ENCODE results near the gene USF2.

The USF2 gene

DNA sequence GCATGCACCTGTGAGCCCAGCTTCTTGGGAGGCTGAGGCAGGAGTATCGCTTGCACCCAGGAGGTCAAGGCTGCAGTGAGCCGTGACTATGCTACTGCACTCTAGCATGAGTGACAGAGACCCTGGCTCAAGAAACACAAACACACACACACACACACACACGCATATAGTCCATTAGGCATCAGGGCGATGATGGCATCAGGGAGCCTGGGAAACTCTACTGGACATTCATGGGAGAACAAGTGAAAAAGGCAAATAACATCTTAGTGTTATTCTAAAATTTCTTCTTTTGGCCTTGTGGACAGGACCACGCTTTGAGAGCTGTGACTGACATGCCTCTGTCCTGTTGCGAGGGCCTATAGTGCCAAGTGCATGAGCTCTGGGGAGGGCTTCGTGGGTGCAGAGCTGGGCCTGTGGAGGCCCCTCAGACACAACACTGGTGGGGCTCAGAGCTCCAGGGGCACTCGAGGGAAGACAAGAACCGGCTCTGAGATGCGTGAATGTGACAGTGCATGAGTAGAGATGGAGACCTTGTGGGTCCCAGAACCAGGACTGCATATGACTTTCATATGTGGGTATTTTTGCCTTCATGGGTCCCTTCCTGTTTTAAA is 8.0 kb upstream of the USF2 start:
- CTCF ChIA-PET, result interaction anchor here (1.2 kb wide), 1 partner anchor 10 kb away, joined by 4 read pairs; no protein-coding TSS in a partner anchor
- TF ChIP-seq, protein P1, sequence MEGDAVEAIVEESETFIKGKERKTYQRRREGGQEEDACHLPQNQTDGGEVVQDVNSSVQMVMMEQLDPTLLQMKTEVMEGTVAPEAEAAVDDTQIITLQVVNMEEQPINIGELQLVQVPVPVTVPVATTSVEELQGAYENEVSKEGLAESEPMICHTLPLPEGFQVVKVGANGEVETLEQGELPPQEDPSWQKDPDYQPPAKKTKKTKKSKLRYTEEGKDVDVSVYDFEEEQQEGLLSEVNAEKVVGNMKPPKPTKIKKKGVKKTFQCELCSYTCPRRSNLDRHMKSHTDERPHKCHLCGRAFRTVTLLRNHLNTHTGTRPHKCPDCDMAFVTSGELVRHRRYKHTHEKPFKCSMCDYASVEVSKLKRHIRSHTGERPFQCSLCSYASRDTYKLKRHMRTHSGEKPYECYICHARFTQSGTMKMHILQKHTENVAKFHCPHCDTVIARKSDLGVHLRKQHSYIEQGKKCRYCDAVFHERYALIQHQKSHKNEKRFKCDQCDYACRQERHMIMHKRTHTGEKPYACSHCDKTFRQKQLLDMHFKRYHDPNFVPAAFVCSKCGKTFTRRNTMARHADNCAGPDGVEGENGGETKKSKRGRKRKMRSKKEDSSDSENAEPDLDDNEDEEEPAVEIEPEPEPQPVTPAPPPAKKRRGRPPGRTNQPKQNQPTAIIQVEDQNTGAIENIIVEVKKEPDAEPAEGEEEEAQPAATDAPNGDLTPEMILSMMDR (IDR thresholded peaks at IDR 0.05; ENCODE audit: control extremely low read depth, extremely low read depth, low read depth, missing control alignments), result no peak

DNA sequence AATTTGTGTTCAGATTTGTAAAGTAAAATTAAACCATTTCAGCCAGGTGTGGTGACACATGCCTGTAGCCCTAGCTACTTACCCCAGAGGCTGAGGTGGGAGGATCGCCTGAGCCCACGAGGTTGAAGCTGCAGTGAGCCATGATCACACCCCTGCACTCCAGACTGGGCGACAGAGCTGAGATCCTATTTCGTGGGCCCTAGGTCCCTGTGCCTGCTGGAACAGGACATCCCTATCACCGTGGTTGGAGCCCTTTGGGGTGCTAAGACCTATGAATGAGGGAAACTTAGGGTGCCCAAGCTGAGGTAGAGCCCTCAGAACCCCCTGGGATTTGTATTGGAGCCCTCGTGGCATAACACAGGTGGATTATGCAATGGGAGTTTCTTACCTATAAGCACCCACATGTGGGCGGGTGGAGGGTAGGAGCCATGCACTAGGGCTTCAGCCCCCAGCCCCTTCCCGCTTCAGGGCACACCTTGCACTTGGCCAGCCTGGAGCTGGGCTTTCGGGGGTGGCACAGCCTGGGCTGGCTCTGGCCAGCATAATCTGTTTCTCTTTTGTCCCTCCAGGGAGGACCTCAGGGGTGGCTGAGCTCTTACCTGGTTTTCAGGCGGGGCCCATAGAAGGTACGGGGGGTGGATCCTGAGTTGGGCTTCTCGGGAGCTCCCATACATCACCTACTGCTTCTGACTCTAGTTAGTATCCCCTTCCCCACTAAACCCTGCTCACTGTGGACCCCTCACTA is 7.2 kb upstream of the USF2 start:
- peak; percentile 13 for DNase-seq (ENCODE audit: extremely low spot score)
- CTCF ChIA-PET, result interaction anchor here (1.1 to 1.2 kb wide), 2 partner anchors 10 to 145 kb away, joined by 3 to 4 read pairs; partner anchors contain the start of gene FXYD3
- TF ChIP-seq, protein P1 (IDR thresholded peaks at IDR 0.05; ENCODE audit: control extremely low read depth, extremely low read depth, low read depth, missing control alignments), result no peak
- POLR2A ChIA-PET, result no interaction called here

More for the DNA sequence above, 8.0 kb upstream of the USF2 start:
- DNase-seq (ENCODE audit: extremely low spot score), result peak; percentile 4
- POLR2A ChIA-PET, result no interaction called here

DNA sequence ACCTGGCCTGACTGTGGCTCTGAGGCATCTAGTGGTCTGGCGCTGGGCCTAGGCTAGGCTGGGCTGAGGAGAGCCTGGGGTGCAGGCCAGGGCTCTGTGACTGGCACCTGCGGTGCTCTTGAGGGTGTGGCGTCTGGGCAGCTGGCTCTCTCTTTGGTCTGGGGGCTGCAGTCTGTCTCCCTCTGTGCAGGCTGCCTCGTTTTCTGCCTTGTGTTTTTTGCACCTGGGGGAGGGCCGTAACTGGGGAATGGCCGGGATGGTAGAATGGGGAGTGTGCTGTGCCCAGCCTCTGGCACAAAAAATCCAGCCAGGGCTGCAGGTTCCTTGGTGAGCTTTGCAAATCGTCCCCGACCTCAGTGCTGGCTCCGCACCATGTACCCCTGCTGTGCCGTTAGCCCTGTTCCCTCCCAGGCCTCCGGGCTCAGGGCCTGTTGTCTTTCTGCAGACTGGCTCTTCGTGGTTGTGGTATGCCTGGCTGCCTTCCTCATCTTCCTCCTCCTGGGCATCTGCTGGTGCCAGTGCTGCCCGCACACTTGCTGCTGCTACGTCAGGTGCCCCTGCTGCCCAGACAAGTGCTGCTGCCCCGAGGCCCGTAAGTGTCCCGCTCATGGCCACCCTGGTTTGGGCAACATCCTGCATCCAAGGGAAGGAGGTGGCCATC is 6.5 kb upstream of the USF2 start:
- CTCF ChIA-PET, result interaction anchor here (1.1 to 1.2 kb wide), 2 partner anchors 11 to 146 kb away, joined by 3 to 4 read pairs; partner anchors contain the start of gene FXYD3
- POLR2A ChIA-PET, result no interaction called here
- TF ChIP-seq, protein P1 (IDR thresholded peaks at IDR 0.05; ENCODE audit: control extremely low read depth, extremely low read depth, low read depth, missing control alignments), result no peak
- DNase-seq (ENCODE audit: extremely low spot score), result peak; percentile 8

DNA sequence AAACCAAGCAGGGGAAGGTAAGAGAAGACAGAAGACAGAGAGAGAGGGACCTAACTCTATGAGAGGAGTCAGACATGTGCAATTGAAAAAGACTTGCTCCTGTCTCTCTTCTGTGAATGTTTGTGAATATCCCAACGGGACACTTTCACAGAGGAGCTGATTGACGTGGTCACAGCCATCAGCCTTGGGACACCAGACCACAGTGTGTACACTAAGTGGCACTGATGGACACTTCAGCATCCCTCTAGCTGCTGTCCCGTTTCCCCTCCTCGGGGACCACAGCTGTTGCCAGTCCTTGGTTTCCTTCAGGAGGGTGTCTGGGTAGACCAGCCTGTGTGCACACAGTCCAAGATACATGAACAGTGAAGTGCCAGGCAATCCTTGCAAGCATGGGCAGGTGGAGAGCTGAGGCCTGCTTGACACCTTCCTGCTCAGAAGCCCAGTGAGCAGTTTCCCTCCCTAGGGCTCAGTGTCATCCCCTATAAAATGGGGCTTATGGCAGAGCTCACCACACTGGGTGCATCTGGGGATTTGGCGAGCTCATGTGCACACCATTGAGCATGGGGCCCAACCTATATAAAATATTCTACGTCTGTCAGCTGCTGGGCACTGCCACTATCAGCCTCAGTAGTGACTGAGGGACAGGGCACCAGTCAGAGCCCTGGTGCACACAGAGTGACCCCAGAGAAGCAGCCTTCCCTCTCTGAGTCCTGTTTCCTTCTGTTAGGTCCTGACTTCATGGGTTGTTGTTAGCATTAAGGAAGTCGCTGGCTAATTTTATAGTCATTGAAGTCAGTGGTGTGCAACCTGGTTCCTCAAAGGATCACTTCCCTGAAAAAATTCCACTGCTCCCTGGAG is 4.3 kb upstream of the USF2 start:
- ChIA-PET POLR2A (interaction anchor here (0.6 kb wide), 1 partner anchor 389 kb away, joined by 3 read pairs; no protein-coding TSS in a partner anchor), CTCF (interaction anchor here (0.7 to 3.4 kb wide), 6 partner anchors 9 to 246 kb away, joined by 3 to 12 read pairs (median 3); no protein-coding TSS in a partner anchor)
- TF ChIP-seq, protein P1 (IDR thresholded peaks at IDR 0.05; ENCODE audit: control extremely low read depth, extremely low read depth, low read depth, missing control alignments), result no peak
- no peak for DNase-seq (ENCODE audit: extremely low spot score)

DNA sequence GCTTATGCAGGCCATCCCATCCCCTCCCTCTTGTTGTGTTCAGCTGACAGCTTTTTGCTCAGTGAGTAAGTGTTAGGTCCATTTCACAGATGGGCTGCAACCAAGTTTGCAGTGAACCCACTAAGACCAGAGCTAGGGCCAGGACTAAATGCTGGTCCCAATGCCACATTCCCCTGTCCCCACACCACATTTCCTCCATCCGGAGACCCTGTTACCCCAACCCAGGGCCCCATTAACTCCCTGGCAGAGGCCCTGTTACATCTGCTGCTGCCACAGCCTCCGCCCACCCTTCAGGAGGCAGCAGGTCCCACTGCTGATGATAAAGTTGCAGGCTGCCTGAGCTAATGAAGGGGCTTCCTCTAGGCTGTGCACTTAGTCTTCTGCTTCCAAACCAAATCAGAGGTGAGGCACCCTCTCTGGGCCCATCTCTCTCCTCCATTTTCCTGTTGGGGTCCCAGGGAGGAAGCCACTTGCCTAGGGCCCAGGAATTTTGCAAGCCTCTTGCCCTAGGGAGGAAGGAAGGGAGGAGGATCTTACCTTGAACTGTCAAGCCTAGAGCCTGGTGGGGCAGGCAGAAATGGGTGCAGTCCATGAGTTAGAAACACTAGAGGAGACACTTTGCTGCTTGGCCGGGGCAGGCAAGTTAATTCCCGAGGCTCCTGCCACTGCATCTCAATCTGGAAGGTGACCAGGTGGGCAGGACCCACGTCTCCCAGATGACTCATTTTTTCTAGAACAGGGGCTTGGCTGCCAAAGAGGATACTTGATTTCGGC is 3.4 kb upstream of the USF2 start:
- ChIA-PET CTCF (interaction anchor here (0.7 to 3.4 kb wide), 7 partner anchors 8 to 230 kb away, joined by 3 to 12 read pairs (median 3); partner anchors contain the start of gene FXYD7), POLR2A (interaction anchor here (0.6 kb wide), 2 partner anchors 8 to 388 kb away, joined by 3 read pairs; no protein-coding TSS in a partner anchor)
- TF ChIP-seq, protein P1 (IDR thresholded peaks at IDR 0.05; ENCODE audit: control extremely low read depth, extremely low read depth, low read depth, missing control alignments), result no peak
- no peak for DNase-seq (ENCODE audit: extremely low spot score)
